ENCODE measurements around the gene ALKBH7.
"Not testable (repeated sequence)": the region's sequence is repeated elsewhere in the genome, so short reads cannot be mapped to it uniquely, and the experiment has no call there.

The ALKBH7 gene

GRCh38 chr19:6373096-6373812 is 660 bp downstream of the ALKBH7 start:
- peak; percentile 96 for DNase-seq

DNA sequence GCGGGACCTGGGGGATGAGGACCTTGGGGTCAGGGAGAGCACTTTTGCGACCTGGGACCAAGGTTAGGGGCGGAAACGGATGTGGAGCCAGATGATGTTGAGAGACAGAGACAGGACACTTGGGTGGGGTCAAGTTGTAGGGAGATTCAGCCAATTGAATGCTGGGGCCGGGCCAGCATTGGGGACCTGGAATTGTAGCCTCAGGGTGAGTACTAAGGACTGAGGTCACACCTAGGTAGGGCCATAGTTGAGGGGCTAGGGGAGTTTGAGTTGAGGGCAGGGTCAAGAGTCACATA is 1.2 kb downstream of the ALKBH7 start:
- no peak for DNase-seq

DNA sequence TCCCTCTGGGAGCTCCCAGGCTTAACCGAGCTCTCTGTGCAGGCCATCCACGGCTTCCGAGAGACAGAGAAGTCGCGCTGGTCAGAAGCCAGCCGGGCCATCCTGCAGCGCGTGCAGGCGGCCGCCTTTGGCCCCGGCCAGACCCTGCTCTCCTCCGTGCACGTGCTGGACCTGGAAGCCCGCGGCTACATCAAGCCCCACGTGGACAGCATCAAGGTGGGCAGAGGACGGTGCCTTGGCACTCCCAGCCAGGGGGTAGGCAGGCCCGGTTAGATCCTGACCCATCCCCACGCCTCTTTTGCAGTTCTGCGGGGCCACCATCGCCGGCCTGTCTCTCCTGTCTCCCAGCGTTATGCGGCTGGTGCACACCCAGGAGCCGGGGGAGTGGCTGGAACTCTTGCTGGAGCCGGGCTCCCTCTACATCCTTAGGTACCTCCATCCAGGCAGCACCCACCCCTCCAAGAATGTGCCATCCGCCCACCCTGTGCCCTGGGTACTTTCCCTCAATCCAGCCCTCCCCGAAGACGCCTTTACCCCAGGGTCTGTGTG is 1.6 kb downstream of the ALKBH7 start:
- no peak for DNase-seq

- DNase-seq, result no peak
Measured at GRCh38 chr19:6374711-6375410, 2.3 kb downstream of the ALKBH7 start.

DNA sequence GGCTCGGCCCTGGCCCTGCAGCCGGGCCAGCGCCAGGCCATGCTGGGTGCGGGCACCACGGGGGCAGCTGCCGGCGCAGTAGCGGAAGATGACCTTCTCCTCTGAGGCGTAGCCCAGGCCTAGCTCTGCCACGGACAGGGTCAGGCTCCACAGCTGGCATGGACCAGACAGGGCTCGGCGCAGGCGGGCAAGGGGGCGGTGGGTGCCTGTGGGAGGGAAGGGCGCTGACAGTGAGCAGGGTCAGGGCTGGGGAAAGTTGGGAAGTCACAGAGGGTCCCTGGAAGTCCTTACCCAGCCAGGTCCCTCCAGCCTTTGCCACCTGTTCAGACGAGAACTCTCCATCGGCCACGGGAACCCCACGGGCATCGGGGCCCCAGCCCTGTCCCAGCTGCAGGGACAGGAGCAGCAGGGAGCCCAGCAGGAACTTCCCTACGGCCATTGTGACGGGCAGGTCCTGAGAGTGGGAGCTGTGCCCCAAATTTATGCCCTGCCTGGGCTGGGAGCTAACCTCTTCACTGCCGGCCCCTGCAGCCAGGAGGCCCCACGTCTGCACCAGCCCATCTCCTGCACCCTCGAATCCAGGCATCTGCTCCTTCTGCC is 2.9 kb downstream of the ALKBH7 start, which contains the start of gene PSPN:
Gene PSPN (minus strand): TSS at position 523 of the 600 bp plus-strand sequence. CDS start 84 bp downstream, at position 439.
- DNase-seq, result no peak

GRCh38 chr19:6376512-6377190 is 4.1 kb downstream of the ALKBH7 start:
- no peak for DNase-seq

DNA sequence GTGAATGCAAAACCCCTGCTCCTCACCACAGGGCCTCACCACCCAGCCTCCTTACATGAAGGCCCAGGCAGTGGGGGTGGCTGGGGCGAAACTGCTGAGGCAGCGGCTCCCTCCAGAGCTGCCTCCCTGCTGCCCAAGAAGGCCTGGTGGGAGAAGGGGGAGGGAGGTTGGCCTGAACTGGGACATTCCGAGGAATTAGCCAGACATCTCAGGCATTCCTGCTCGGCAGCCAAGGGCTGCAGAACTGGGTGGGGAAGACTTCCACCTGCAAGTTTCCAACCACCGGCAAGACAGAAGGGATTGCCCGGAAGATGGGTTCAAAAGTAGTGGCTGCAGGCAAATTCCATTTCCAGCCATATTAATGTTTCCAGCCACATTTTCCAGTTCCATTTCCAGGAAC is 5.4 kb downstream of the ALKBH7 start:
- DNase-seq, result no peak

- DNase-seq, result no peak
Measured at GRCh38 chr19:6378486-6378885, 5.9 kb downstream of the ALKBH7 start.

DNA sequence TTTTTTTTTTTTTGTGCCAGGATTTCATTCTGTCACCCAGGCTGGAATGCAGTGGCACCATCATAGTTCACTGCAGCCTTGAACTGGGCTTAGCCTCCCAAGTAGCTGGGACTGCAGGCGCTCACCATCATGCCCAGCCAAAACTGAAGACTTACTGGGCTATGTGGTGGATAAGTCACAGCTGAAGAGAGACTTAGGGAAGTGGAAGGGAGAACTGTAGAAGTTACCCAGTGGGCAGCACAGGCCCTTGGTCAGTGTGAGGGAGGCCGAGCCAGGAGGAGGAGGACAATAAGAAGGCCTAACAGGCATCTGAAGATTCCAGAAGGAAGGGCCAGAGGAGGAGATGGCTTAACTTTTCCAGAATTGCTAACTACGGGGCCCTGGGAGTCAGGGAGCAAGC is 7.2 kb downstream of the ALKBH7 start:
- no peak for DNase-seq

- no peak for DNase-seq
Measured at GRCh38 chr19:6381030-6381750, 8.6 kb downstream of the ALKBH7 start.

DNA sequence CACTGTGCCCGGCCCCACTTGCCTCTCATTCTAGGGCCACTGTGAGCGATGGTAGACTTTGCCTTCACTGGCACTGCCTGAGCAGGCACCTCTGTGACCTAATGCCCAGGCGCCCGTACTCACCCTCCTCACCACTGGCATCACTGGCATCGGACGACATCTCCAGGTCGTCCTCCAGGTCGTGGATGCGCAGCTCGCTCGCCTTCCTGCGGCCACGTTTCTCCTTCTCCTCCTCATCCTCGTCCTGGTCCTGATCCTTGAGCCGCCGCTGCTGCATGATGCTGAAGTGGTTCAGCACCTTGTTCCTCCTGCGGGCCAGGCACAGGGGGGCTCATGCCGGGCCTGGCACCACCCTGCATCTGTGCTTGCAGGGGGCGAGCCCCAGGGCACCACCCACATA is 10.6 kb downstream of the ALKBH7 start:
- DNase-seq, result no peak

- no peak for DNase-seq
Measured at GRCh38 chr19:6384381-6384780, 11.8 kb downstream of the ALKBH7 start.

GRCh38 chr19:6387372-6387771 is 14.8 kb downstream of the ALKBH7 start:
- no peak for DNase-seq

- no peak for DNase-seq
Measured at GRCh38 chr19:6392221-6393073, 19.9 kb downstream of the ALKBH7 start.

- DNase-seq, result peak; percentile 94
Measured at GRCh38 chr19:6393074-6393982, 20.7 kb downstream of the ALKBH7 start, which contains the start of gene GTF2F1. GTF2F1 (minus strand) TSS chr19:6393164; CDS start chr19:6392995, 169 bp downstream.

DNA sequence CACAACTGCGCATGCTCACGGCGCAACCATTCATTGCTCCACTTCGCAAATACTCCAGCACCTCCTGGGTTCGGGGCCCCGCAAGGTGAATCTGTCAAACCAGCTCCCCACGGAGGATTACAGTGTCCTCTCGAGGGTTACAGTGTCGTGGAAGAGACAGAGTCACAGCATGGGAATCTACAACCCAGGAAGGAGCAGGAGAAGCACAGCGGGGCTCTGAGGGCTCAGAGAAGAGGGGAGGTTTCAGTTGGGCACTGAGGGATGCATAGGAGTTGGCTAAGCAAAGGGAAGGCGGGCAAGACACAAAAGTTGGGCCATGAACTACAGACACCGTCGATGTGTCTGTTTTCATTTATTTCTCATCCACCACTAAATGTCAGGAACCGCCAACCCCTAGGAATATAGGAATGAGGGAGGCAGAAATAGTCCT is 21.4 kb downstream of the ALKBH7 start:
- DNase-seq, result no peak

DNA sequence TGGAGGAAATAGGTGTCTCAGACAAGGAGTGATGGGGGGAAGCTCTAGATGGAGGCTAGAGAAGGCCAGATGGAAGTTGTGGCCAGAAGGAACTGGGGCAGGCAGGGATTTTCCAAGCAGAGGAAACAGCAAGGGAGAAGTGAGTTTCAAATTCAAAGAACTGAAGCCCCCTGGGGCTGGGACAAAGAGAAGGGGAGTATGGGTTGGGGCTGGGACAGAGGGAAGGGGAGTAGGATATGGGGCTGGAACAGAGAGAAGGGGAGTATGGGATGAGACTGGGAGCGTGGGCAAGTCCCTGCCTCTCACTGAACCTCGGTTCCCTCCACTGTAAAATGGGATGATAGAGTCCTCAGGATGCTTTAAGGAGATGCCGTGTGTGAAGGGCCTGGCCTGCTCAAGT is 22.2 kb downstream of the ALKBH7 start:
- DNase-seq, result no peak

GRCh38 chr19:6396305-6396704 is 23.7 kb downstream of the ALKBH7 start:
- DNase-seq, result no peak

DNA sequence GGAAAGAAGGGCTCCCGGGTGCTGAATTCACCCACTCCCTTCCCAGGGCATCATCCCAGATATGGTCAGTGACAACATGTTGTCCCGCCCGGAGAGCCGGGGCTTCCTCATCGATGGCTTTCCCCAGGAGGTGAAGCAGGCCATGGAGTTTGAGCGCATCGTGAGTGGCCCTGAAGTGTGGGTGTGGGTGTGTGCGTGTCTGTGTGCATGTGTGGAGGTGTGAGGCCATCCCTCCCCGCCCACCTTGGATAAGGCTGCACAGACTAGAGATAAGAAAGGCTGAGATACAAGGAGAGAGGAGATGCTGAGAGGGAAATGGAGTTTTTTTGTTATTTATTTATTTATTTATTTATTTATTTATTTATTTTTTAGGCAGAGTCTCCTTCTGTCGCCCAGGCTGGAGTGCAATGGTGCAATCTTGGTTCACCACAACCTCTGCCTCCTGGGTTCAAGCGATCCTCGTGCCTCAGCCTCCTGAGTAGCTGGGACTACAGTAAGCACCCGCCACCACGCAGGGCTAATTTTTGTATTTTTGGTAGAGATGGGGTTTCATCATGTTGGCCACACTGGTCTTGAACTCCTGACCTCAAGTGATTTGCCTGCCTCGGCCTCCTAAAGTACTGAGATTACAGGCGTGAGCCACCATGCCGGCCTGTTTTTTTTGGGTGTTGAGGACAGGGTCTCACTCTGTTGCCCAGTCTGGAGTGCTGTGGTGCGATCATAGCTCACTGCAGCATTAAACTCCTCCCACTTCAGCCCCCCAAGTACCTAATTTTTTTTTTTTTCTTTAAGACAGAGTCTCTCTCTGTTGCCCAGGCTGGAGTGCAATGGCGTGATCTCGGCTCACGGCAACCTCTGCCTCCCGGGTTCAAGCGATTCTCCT is 27.7 kb downstream of the ALKBH7 start:
- DNase-seq, result not testable (repeated sequence)

All from NCI-H774 (cell line).